ENCODE measurements around the gene CCDC3. TPM values are rescaled to one million over a fixed set of nuclear protein-coding genes. Genes with fewer than 3 reads are reported as not detected.
A peak's percentile ranks its signal among the peaks of the same experiment; 100 is the strongest.

Gene CCDC3
- total RNA-seq, 1 donor from 2014 or later: 12.8 TPM

- DNase-seq (ENCODE audit: extremely low spot score in 2 of 2): peak in 1 of 2 donors; percentile 52
- intact Hi-C loops (cut with DNase I): no loop called here
- TF ChIP-seq POLR2AphosphoS5 (IDR thresholded peaks at IDR 0.05; ENCODE audit: insufficient read depth in 1 of 2, low read depth in 1 of 2): no peak
- no peak for TF ChIP-seq POLR2A (IDR thresholded peaks at IDR 0.05)
- TF ChIP-seq, protein P1, sequence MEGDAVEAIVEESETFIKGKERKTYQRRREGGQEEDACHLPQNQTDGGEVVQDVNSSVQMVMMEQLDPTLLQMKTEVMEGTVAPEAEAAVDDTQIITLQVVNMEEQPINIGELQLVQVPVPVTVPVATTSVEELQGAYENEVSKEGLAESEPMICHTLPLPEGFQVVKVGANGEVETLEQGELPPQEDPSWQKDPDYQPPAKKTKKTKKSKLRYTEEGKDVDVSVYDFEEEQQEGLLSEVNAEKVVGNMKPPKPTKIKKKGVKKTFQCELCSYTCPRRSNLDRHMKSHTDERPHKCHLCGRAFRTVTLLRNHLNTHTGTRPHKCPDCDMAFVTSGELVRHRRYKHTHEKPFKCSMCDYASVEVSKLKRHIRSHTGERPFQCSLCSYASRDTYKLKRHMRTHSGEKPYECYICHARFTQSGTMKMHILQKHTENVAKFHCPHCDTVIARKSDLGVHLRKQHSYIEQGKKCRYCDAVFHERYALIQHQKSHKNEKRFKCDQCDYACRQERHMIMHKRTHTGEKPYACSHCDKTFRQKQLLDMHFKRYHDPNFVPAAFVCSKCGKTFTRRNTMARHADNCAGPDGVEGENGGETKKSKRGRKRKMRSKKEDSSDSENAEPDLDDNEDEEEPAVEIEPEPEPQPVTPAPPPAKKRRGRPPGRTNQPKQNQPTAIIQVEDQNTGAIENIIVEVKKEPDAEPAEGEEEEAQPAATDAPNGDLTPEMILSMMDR (IDR thresholded peaks at IDR 0.05): no peak
These were observed 26.9 kb downstream of the CCDC3 start for GRCh38 chr10:12974491-12975199.

DNA sequence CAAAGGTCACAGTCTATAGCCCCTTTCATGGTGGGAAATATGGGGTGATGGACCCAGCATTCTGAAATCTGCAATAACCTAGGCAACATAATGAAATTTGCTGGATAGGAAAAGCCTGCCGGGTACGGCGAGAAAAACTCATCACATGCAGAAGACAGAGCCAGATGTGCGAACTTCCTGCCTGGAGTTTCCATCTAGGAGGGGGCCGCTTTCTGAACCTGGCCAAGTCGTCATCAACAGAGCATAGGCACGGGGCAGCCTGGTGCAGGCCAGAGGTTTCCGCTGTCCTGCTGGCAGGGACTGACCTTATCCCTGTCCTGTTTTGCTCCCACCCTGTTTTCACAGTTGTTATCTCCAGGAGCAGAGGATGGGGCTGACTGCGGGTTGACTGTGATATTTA, 27.4 kb downstream of the CCDC3 start:
- H3K9me3 ChIP-seq: no peaks in the 10 kb centered on the region
- no peak overlapping the region for H3K4me3 ChIP-seq
- no peaks in the 10 kb centered on the region for H3K4me1 ChIP-seq
- TF ChIP-seq POLR2AphosphoS5 (IDR thresholded peaks at IDR 0.05; ENCODE audit: insufficient read depth in 1 of 2, low read depth in 1 of 2): no peak
- TF ChIP-seq, protein P1 (IDR thresholded peaks at IDR 0.05): no peak
- TF ChIP-seq POLR2A (IDR thresholded peaks at IDR 0.05): no peak
- DNase-seq (ENCODE audit: extremely low spot score in 2 of 2): peak in 1 of 2 donors; percentile 90
- no peaks in the 10 kb centered on the region for H3K27me3 ChIP-seq
- intact Hi-C loops (cut with DNase I): no loop called here
- no peak overlapping the region for H3K27ac ChIP-seq
- H3K36me3 ChIP-seq: no peaks in the 10 kb centered on the region

More at GRCh38 chr10:12974491-12975199, 26.9 kb downstream of the CCDC3 start:
- H3K4me3 ChIP-seq: no peak overlapping the region
- no peaks in the 10 kb centered on the region for H3K27me3 ChIP-seq
- H3K9me3 ChIP-seq: no peaks in the 10 kb centered on the region
- no peak overlapping the region for H3K27ac ChIP-seq
- no peaks in the 10 kb centered on the region for H3K36me3 ChIP-seq
- H3K4me1 ChIP-seq: no peaks in the 10 kb centered on the region

DNA sequence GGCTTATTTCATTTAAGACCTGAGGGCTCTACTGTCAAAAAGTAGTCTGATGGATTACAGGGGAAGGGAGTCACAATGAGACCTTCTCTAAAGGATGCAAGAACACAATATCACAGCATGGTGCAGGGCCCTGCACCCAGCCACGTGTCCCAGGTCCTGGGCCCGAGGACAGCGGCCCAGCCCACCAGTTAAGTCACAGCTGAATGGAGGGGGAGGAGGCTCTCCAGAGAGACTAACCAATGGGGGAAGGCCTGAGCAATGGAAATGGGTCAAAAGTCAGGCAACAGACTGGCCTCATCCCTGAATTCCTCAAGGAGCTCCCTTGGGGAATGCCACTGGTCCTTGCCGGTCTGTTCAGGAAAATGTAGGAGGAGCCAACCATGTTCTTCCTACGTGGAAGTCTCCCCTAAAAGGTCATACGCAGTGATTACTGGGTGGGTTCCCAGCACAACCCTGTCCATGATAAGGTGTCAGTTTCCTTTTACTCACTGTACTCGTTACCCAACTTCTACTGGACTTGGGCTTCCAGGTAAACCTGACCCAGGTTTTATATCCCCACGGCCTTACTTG, 28.3 kb downstream of the CCDC3 start:
- intact Hi-C loops (cut with DNase I): no loop called here
- peak in 1 of 2 donors; percentile 34 for DNase-seq (ENCODE audit: extremely low spot score in 2 of 2)
- H3K27ac ChIP-seq: no peak overlapping the region
- no peak overlapping the region for H3K4me3 ChIP-seq
- no peak for TF ChIP-seq POLR2AphosphoS5 (IDR thresholded peaks at IDR 0.05; ENCODE audit: insufficient read depth in 1 of 2, low read depth in 1 of 2)
- TF ChIP-seq, protein P1 (IDR thresholded peaks at IDR 0.05): no peak
- TF ChIP-seq POLR2A (IDR thresholded peaks at IDR 0.05): no peak
- H3K36me3 ChIP-seq: no peaks in the 10 kb centered on the region
- H3K4me1 ChIP-seq: no peaks in the 10 kb centered on the region
- no peaks in the 10 kb centered on the region for H3K9me3 ChIP-seq
- no peaks in the 10 kb centered on the region for H3K27me3 ChIP-seq

GRCh38 chr10:12972146-12972545, 29.4 kb downstream of the CCDC3 start:
- intact Hi-C loops (cut with DNase I): no loop called here
- Histone ChIP-seq H3K9me3 (no peaks in the 10 kb centered on the region), H3K4me1 (no peaks in the 10 kb centered on the region), H3K4me3 (no peak overlapping the region), H3K36me3 (no peaks in the 10 kb centered on the region), H3K27ac (no peak overlapping the region), H3K27me3 (no peaks in the 10 kb centered on the region)
- peak in 1 of 2 donors; percentile 58 for DNase-seq (ENCODE audit: extremely low spot score in 2 of 2)
- TF ChIP-seq, protein P1 (IDR thresholded peaks at IDR 0.05): no peak
- TF ChIP-seq POLR2A (IDR thresholded peaks at IDR 0.05): no peak
